ENCODE results near the gene BAIAP2L2.
"Not testable (repeated sequence)": the region's sequence is repeated elsewhere in the genome, so short reads cannot be mapped to it uniquely, and the experiment has no call there.

- TF ChIP-seq CTCF (IDR thresholded peaks at IDR 0.05; ENCODE audit: low read depth, low read length, missing input control); ATF3 (IDR thresholded peaks at IDR 0.05); RAD21 (IDR thresholded peaks at IDR 0.05); REST (IDR thresholded peaks at IDR 0.05); YY1 (IDR thresholded peaks at IDR 0.05); GABPA (IDR thresholded peaks at IDR 0.05 in 1 of 2, conservative IDR thresholded peaks at IDR 0.05 in 1 of 2); MAX (IDR thresholded peaks at IDR 0.05); ZBTB33 (IDR thresholded peaks at IDR 0.05); JUND (IDR thresholded peaks at IDR 0.05); SP1 (IDR thresholded peaks at IDR 0.05); TAF1 (conservative IDR thresholded peaks at IDR 0.05); EGR1 (IDR thresholded peaks at IDR 0.05; ENCODE audit: low read depth in 2 of 2); RXRA (IDR thresholded peaks at IDR 0.05); FOXA1 (IDR thresholded peaks at IDR 0.05): not testable (repeated sequence)
Observed at GRCh38 chr22:38118747-38119146, 8.3 kb upstream of the BAIAP2L2 start.
